B cell (primary cell): ENCODE measurements around the gene PPFIA2. TPM values are rescaled to one million over a fixed set of nuclear protein-coding genes. Genes with fewer than 3 reads are reported as not detected.

Experiments used
- ATAC-seq: fragments of 200-7000 bp; cut with Tn5 transposase; one replicate; pipeline ENCODE4 v1.10.0; 2021; ENCODE audit warnings: low read depth, mild to moderate bottlenecking, moderate number of reproducible peaks, moderate library complexity
- CTCF ChIA-PET: fragments of 350-600 bp; sonication (Branson Sonifier 250); formaldehyde crosslinking; loops from one replicate; lab custom pipeline; 2021; ENCODE audit warnings: antibody characterized with exemption, inconsistent platforms; lab: Charles Lee
- POLR2A ChIA-PET: fragments of 350-600 bp; sonication (Branson Sonifier 250); formaldehyde crosslinking; loops from one replicate; lab custom pipeline; 2021; ENCODE audit warnings: antibody characterized with exemption; lab: Charles Lee
- DNase-seq: peaks from one replicate; pipeline ENCODE4 v3.0.0; 2013
- H2AFZ ChIP-seq: 2 replicates; pipeline ENCODE4 v1.6.1; 2012; ENCODE audit warnings: mild to moderate bottlenecking, low read depth, low read length; ENCODE audit not compliant: insufficient read depth, poor library complexity, severe bottlenecking
- H3K27ac ChIP-seq, 2 donors: 1 replicate in 1 of 2; 2 replicates in 1 of 2; pipeline ENCODE4 v1.5.1; 2012 to 2013; ENCODE audit warnings: low read length in 2 of 2, mild to moderate bottlenecking in 2 of 2, moderate library complexity in 1 of 2
- H3K27me3 ChIP-seq, 4 experiments: fragments of 200-600 bp in 1 of 4; sonication (generic) in 1 of 4; replicated peaks in 1 of 4; 1 replicate in 2 of 4; 2 replicates in 2 of 4; pipeline versions ENCODE4 v1.6.1 to v1.7.0; 2013 to 2016; ENCODE audit warnings: low read length in 3 of 4, mild to moderate bottlenecking in 2 of 4, mixed read lengths in 1 of 4, moderate library complexity in 1 of 4; ENCODE audit not compliant: insufficient read depth in 4 of 4, control insufficient read depth in 3 of 4; ENCODE audit errors: control extremely low read depth in 1 of 4
- H3K36me3 ChIP-seq, 2 experiments: replicated peaks in 1 of 2; 1 replicate in 1 of 2; 2 replicates in 1 of 2; pipeline versions ENCODE4 v1.6.1 to v1.7.1; 2013; ENCODE audit warnings: low read length in 1 of 2; ENCODE audit not compliant: insufficient read depth in 2 of 2, control insufficient read depth in 1 of 2; ENCODE audit errors: control extremely low read depth in 1 of 2, extremely low read depth in 1 of 2
- H3K4me1 ChIP-seq, 2 donors: fragments of 200-600 bp in 1 of 2; sonication (generic) in 1 of 2; 1 replicate in 1 of 2; 2 replicates in 1 of 2; pipeline versions ENCODE4 v1.5.1 to v1.6.1; 2013 to 2017; ENCODE audit warnings: low read length in 2 of 2; ENCODE audit not compliant: control insufficient read depth in 2 of 2, insufficient read depth in 2 of 2
- H3K4me2 ChIP-seq: replicated peaks from 2 replicates; pipeline ENCODE3; 2012; ENCODE audit warnings: mild to moderate bottlenecking, low read depth, low read length; ENCODE audit not compliant: poor library complexity, severe bottlenecking
- H3K4me3 ChIP-seq, 5 experiments: fragments of 200-600 bp in 1 of 5; sonication (generic) in 1 of 5; 1 replicate in 3 of 5; 2 replicates in 2 of 5; pipeline versions ENCODE4 v1.5.1 to v1.7.0; 2011 to 2016; ENCODE audit warnings: low read length in 4 of 5, mild to moderate bottlenecking in 4 of 5, low read depth in 2 of 5, control low read depth in 1 of 5, moderate library complexity in 1 of 5; ENCODE audit not compliant: insufficient read depth in 1 of 5; ENCODE audit errors: control extremely low read depth in 1 of 5, extremely low read depth in 1 of 5
- H3K79me2 ChIP-seq: fragments of 200-600 bp; sonication (generic); one replicate; pipeline ENCODE4 v1.6.0; 2016; ENCODE audit warnings: low read length; ENCODE audit not compliant: control insufficient read depth, insufficient read depth
- H3K9ac ChIP-seq: fragments of 200-600 bp; sonication (generic); 2 replicates; pipeline ENCODE4 v1.6.1; 2017; ENCODE audit warnings: mild to moderate bottlenecking, low read length, moderate library complexity
- H3K9me3 ChIP-seq, 3 donors: one replicate each; pipeline versions ENCODE4 v1.6.1 to v1.7.1; 2013; ENCODE audit warnings: low read length in 2 of 3; ENCODE audit not compliant: control insufficient read depth in 2 of 3, insufficient read depth in 1 of 3; ENCODE audit errors: control extremely low read depth in 1 of 3
- H4K20me1 ChIP-seq: 2 replicates; pipeline ENCODE4 v1.6.0; 2012; ENCODE audit warnings: mild to moderate bottlenecking, low read length; ENCODE audit not compliant: insufficient read depth, control insufficient read depth, poor library complexity, severe bottlenecking
- H3K27ac Mint-ChIP-seq: one replicate; pipeline ENCODE4 v1.8.0; 2021; ENCODE audit warnings: mixed read lengths
- H3K27me3 Mint-ChIP-seq: one replicate; pipeline ENCODE4 v1.8.0; 2021; ENCODE audit warnings: mixed read lengths
- H3K4me1 Mint-ChIP-seq: one replicate; pipeline ENCODE4 v1.8.0; 2021; ENCODE audit warnings: mixed read lengths
- H3K4me3 Mint-ChIP-seq: one replicate; pipeline ENCODE4 v1.8.0; 2021; ENCODE audit warnings: mixed read lengths
- H3K9me3 Mint-ChIP-seq: one replicate; pipeline ENCODE4 v1.8.0; 2022; ENCODE audit warnings: mixed read lengths; ENCODE audit not compliant: insufficient read depth
- EZH2 ChIP-seq: IDR thresholded peaks from 2 replicates; pipeline ENCODE4 v1.6.1; 2012; ENCODE audit warnings: borderline replicate concordance, low read depth, mild to moderate bottlenecking, moderate library complexity, low read length; ENCODE audit not compliant: insufficient read depth, poor library complexity, severe bottlenecking
- WGBS: methylation state at CpG from one replicate; pipeline ENCODE4 v1.1.5; 2013; ENCODE audit warnings: missing lambda C conversion rate; ENCODE audit not compliant: insufficient coverage; 5-methylcytosine and 5-hydroxymethylcytosine counted together
- intact Hi-C: fragments of 100-400 bp; cut with micrococcal nuclease; formaldehyde crosslinking; loops from one replicate; pipeline ENCODE4 v1.10.0; 2022
- polyA plus RNA-seq: library from polyadenylated mRNA; depleted of rRNA; stranded (reverse); fragments of >200 nt; gene quantifications from 2 replicates; pipeline ENCODE4 v1.2.3, GENCODE V29; 2012
- total RNA-seq, 2 donors: library from RNA; stranded (reverse); fragments of 120-200 nt in 1 of 2; gene quantifications; 1 replicate in 1 of 2; 2 replicates in 1 of 2; pipeline versions ENCODE4 v1.2.3 to v1.2.4, GENCODE V29; 2013 to 2022
- TF ChIP-seq, protein P1 (sequence below): fragments of 200-600 bp; IDR thresholded peaks from one replicate; pipeline ENCODE4 v1.8.0; 2022; ENCODE audit warnings: antibody characterized with exemption, mild to moderate bottlenecking

PPFIA2 gene
- total and polyA plus RNA-seq, 2 donors (not counting 1 experiment from before 2014, with no cell fraction given): not detected

GRCh38 chr12:81539279-81539678 lies 219.9 kb downstream of the PPFIA2 start:
- no peaks in the 10 kb centered on the region for H3K4me1 Mint-ChIP-seq
- Histone ChIP-seq H3K79me2 (no peaks in the 10 kb centered on the region), H2AFZ (no peak overlapping the region), H3K9ac (no peak overlapping the region), H3K4me2 (no peak overlapping the region), H4K20me1 (no peaks in the 10 kb centered on the region), H3K27me3 (no peaks in the 10 kb centered on the region), H3K4me1 (no peaks in the 10 kb centered on the region), H3K27ac (no peak overlapping the region), H3K4me3 (no peak overlapping the region), H3K36me3 (no peaks in the 10 kb centered on the region), H3K9me3 (no peaks in the 10 kb centered on the region)
- no peak for DNase-seq
- TF ChIP-seq EZH2: no peak
- TF ChIP-seq, protein P1, sequence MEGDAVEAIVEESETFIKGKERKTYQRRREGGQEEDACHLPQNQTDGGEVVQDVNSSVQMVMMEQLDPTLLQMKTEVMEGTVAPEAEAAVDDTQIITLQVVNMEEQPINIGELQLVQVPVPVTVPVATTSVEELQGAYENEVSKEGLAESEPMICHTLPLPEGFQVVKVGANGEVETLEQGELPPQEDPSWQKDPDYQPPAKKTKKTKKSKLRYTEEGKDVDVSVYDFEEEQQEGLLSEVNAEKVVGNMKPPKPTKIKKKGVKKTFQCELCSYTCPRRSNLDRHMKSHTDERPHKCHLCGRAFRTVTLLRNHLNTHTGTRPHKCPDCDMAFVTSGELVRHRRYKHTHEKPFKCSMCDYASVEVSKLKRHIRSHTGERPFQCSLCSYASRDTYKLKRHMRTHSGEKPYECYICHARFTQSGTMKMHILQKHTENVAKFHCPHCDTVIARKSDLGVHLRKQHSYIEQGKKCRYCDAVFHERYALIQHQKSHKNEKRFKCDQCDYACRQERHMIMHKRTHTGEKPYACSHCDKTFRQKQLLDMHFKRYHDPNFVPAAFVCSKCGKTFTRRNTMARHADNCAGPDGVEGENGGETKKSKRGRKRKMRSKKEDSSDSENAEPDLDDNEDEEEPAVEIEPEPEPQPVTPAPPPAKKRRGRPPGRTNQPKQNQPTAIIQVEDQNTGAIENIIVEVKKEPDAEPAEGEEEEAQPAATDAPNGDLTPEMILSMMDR: no peak
- POLR2A ChIA-PET: no interaction called here
- H3K27me3 Mint-ChIP-seq: no peaks in the 10 kb centered on the region
- intact Hi-C loops: no loop called here
- H3K4me3 Mint-ChIP-seq: no peak overlapping the region
- 64% methylated on average over 1 of the region's 3 CpGs for WGBS
- CTCF ChIA-PET: no interaction called here
- no peak for ATAC-seq
- H3K27ac Mint-ChIP-seq: no peak overlapping the region
- no peaks in the 10 kb centered on the region for H3K9me3 Mint-ChIP-seq

DNA sequence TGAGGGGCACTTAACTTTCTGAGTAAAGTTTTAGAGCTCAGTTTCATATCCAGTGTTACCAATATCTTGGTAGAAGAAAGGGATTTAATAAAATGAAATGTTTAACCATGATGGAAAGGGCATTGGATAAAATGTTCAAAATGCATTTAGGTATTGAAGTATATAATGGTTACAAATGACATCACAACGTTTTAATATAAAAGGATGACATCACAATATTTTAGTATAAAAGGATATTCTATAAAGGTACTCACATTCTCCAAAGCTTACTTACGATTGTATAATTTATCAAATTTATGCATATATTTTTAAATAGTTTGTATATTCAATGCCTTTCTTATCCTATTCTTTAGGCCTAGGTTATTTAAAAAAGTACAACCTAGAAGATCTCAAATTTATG lies 226.1 kb downstream of the PPFIA2 start:
- ChIA-PET POLR2A (no interaction called here), CTCF (no interaction called here)
- Histone ChIP-seq H3K27me3 (no peaks in the 10 kb centered on the region), H3K9me3 (no peaks in the 10 kb centered on the region), H3K4me1 (no peaks in the 10 kb centered on the region), H2AFZ (no peak overlapping the region), H3K4me2 (no peak overlapping the region), H3K9ac (no peak overlapping the region), H3K79me2 (no peaks in the 10 kb centered on the region), H3K4me3 (no peak overlapping the region), H3K27ac (no peak overlapping the region), H3K36me3 (no peaks in the 10 kb centered on the region), H4K20me1 (no peaks in the 10 kb centered on the region)
- H3K9me3 Mint-ChIP-seq: no peaks in the 10 kb centered on the region
- H3K4me1 Mint-ChIP-seq: no peaks in the 10 kb centered on the region
- H3K27ac Mint-ChIP-seq: no peak overlapping the region
- no peaks in the 10 kb centered on the region for H3K27me3 Mint-ChIP-seq
- H3K4me3 Mint-ChIP-seq: no peak overlapping the region
- no CpG with 5 or more reads among the region's 2 CpGs for WGBS
- no peak for DNase-seq
- TF ChIP-seq, protein P1: no peak
- TF ChIP-seq EZH2: no peak
- intact Hi-C loops: no loop called here
- ATAC-seq: no peak
